H1 (cell line): ENCODE measurements around the gene ACAD9. TPM values are rescaled to one million over a fixed set of nuclear protein-coding genes. Genes with fewer than 3 reads are reported as not detected.

Experiments used
- CTCF ChIA-PET: fragments of 300-600 bp; sonication (Branson Sonifier 250); formaldehyde crosslinking; loops from one replicate; lab custom pipeline; 2021; ENCODE audit not compliant: partially characterized antibody; lab: Charles Lee
- POLR2A ChIA-PET: fragments of 300-600 bp; sonication (Branson Sonifier 250); formaldehyde crosslinking; loops from one replicate; lab custom pipeline; 2021; ENCODE audit warnings: inconsistent platforms; ENCODE audit not compliant: partially characterized antibody; lab: Charles Lee
- DNase-seq, 2 experiments: peaks; one replicate each; pipeline versions ENCODE4 v3.0.0 to v3.0.0-alpha.2; 2010 to 2022; ENCODE audit warnings: low spot score in 2 of 2, low read depth in 1 of 2, mixed read lengths in 1 of 2
- FAIRE-seq: peaks from 2 replicates; lab custom pipeline; 2011; peaks lifted over from hg19 to GRCh38; lab: Jason Lieb, UNC
- H2AFZ ChIP-seq: 2 replicates; pipeline ENCODE4 v1.8.1; 2012; ENCODE audit warnings: low read length, inconsistent platforms
- H2AK5ac ChIP-seq: 2 replicates; pipeline ENCODE4 v1.6.1; 2013; ENCODE audit warnings: low read depth, low read length
- H2BK120ac ChIP-seq: replicated peaks from 2 replicates; pipeline ENCODE3; 2013; ENCODE audit warnings: low read depth, low read length, inconsistent platforms
- H2BK12ac ChIP-seq: 2 replicates; pipeline ENCODE4 v1.6.1; 2013; ENCODE audit warnings: low read depth, low read length
- H2BK15ac ChIP-seq: 2 replicates; pipeline ENCODE4 v1.6.1; 2013; ENCODE audit warnings: low read length
- H2BK20ac ChIP-seq: 2 replicates; pipeline ENCODE4 v1.6.1; 2013; ENCODE audit warnings: low read length
- H2BK5ac ChIP-seq: 2 replicates; pipeline ENCODE4 v1.6.1; 2013; ENCODE audit warnings: low read depth, low read length
- H3K14ac ChIP-seq: 2 replicates; pipeline ENCODE4 v1.6.1; 2013; ENCODE audit warnings: inconsistent platforms; ENCODE audit not compliant: insufficient read length
- H3K18ac ChIP-seq: 2 replicates; pipeline ENCODE4 v1.6.1; 2013; ENCODE audit warnings: low read length; ENCODE audit errors: extremely low read depth
- H3K23ac ChIP-seq: 2 replicates; pipeline ENCODE4 v1.6.1; 2013; ENCODE audit warnings: inconsistent platforms; ENCODE audit not compliant: insufficient read length
- H3K23me2 ChIP-seq: 2 replicates; pipeline ENCODE4 v1.6.1; 2013; ENCODE audit warnings: low read depth, low read length
- H3K27ac ChIP-seq: 2 replicates; pipeline ENCODE4 v1.6.1; 2011; ENCODE audit warnings: low read depth, low read length, inconsistent platforms
- H3K27me3 ChIP-seq, 4 experiments: replicated peaks in 1 of 4; 1 replicate in 1 of 4; 2 replicates in 3 of 4; pipeline versions ENCODE4 v1.6.1 to v1.8.1; 2011 to 2013; ENCODE audit warnings: low read length in 3 of 4, mild to moderate bottlenecking in 3 of 4, inconsistent platforms in 2 of 4, mixed read lengths in 2 of 4, moderate library complexity in 1 of 4; ENCODE audit not compliant: control insufficient read depth in 3 of 4, insufficient read depth in 3 of 4; ENCODE audit errors: extremely low read depth in 1 of 4
- H3K36me3 ChIP-seq, 4 experiments: 2 replicates each; pipeline versions ENCODE4 v1.6.1 to v1.8.1; 2011 to 2013; ENCODE audit warnings: mild to moderate bottlenecking in 4 of 4, low read length in 3 of 4, moderate library complexity in 2 of 4, control low read depth in 1 of 4, inconsistent platforms in 1 of 4; ENCODE audit not compliant: insufficient read depth in 4 of 4, control insufficient read depth in 2 of 4
- H3K4ac ChIP-seq: replicated peaks from 2 replicates; pipeline ENCODE3; 2013; ENCODE audit warnings: low read length, low read depth, mixed read lengths, inconsistent platforms; ENCODE audit not compliant: insufficient read length
- H3K4me1 ChIP-seq, 4 experiments: replicated peaks in 1 of 4; 1 replicate in 1 of 4; 2 replicates in 3 of 4; pipeline versions ENCODE4 v1.6.1 to v1.8.1; 2011 to 2013; ENCODE audit warnings: low read length in 3 of 4, inconsistent platforms in 2 of 4, mixed read lengths in 1 of 4; ENCODE audit not compliant: insufficient read depth in 4 of 4, control insufficient read depth in 3 of 4
- H3K4me2 ChIP-seq, 2 experiments: 2 replicates each; pipeline versions ENCODE4 v1.6.1 to v1.8.1; 2011 to 2013; ENCODE audit warnings: low read depth in 2 of 2, low read length in 2 of 2, control low read depth in 1 of 2, inconsistent platforms in 1 of 2, mild to moderate bottlenecking in 1 of 2; ENCODE audit not compliant: insufficient read depth in 1 of 2
- H3K4me3 ChIP-seq, 4 experiments: fragments of 200-600, 300-600 bp in 1 of 4; sonication (generic), shearing (Covaris generic), sonication (Bioruptor Twin) in 1 of 4; 2 replicates each; pipeline versions ENCODE4 v1.5.1 to v1.8.1; 2011 to 2016; ENCODE audit warnings: low read length in 4 of 4, low read depth in 3 of 4, control low read depth in 2 of 4, inconsistent platforms in 2 of 4, mild to moderate bottlenecking in 2 of 4, mixed read lengths in 1 of 4, moderate library complexity in 1 of 4; ENCODE audit not compliant: insufficient read depth in 2 of 4; ENCODE audit errors: extremely low read depth in 1 of 4
- H3K56ac ChIP-seq: replicated peaks from 2 replicates; pipeline ENCODE3; 2013; ENCODE audit warnings: low read depth, mild to moderate bottlenecking, mixed read lengths, low read length, inconsistent platforms; ENCODE audit not compliant: insufficient read length
- H3K79me1 ChIP-seq: 2 replicates; pipeline ENCODE4 v1.6.1; 2013; ENCODE audit warnings: low read depth, low read length, control low read depth
- H3K79me2 ChIP-seq, 2 experiments: 2 replicates each; pipeline versions ENCODE4 v1.6.1 to v1.8.1; 2012 to 2013; ENCODE audit warnings: low read length in 2 of 2, mild to moderate bottlenecking in 2 of 2, inconsistent platforms in 1 of 2; ENCODE audit not compliant: insufficient read depth in 2 of 2, control insufficient read depth in 1 of 2
- H3K9ac ChIP-seq, 4 experiments: replicated peaks in 1 of 4; 1 replicate in 1 of 4; 2 replicates in 3 of 4; pipeline versions ENCODE4 v1.6.1 to v1.8.1; 2011 to 2013; ENCODE audit warnings: low read depth in 3 of 4, low read length in 3 of 4, control low read depth in 2 of 4, mild to moderate bottlenecking in 2 of 4, moderate library complexity in 2 of 4, inconsistent platforms in 1 of 4; ENCODE audit errors: extremely low read depth in 1 of 4
- H3K9me3 ChIP-seq, 2 experiments: 2 replicates each; pipeline versions ENCODE4 v1.6.1 to v1.8.1; 2012 to 2013; ENCODE audit warnings: mild to moderate bottlenecking in 2 of 2, moderate library complexity in 2 of 2, control low read depth in 1 of 2, inconsistent platforms in 1 of 2, low read depth in 1 of 2, low read length in 1 of 2, mixed read lengths in 1 of 2; ENCODE audit not compliant: insufficient read depth in 2 of 2
- H4K20me1 ChIP-seq, 2 experiments: replicated peaks in 1 of 2; 2 replicates each; pipeline versions ENCODE3 to v1.8.1; 2011 to 2013; ENCODE audit warnings: inconsistent platforms in 2 of 2, low read length in 2 of 2, mild to moderate bottlenecking in 1 of 2; ENCODE audit not compliant: insufficient read depth in 2 of 2, control insufficient read depth in 1 of 2
- H4K5ac ChIP-seq: 2 replicates; pipeline ENCODE4 v1.6.1; 2013; ENCODE audit warnings: low read length, low read depth, mixed read lengths, inconsistent platforms; ENCODE audit not compliant: insufficient read length
- H4K8ac ChIP-seq: 2 replicates; pipeline ENCODE4 v1.8.0; 2013; ENCODE audit warnings: mild to moderate bottlenecking, moderate library complexity, low read length, inconsistent platforms; ENCODE audit not compliant: insufficient read depth; ENCODE audit errors: extremely low read depth
- H4K91ac ChIP-seq: replicated peaks from 2 replicates; pipeline ENCODE3; 2013; ENCODE audit warnings: low read length, mixed read lengths, inconsistent platforms; ENCODE audit not compliant: insufficient read length
- CHD2 ChIP-seq: IDR thresholded peaks from 2 replicates; pipeline ENCODE4 v1.6.1; 2012; ENCODE audit warnings: low read length, improper control_type of control experiment
- CTBP2 ChIP-seq: IDR thresholded peaks from 2 replicates; pipeline ENCODE4 v1.7.0; 2011; ENCODE audit warnings: borderline replicate concordance, mild to moderate bottlenecking, moderate library complexity, mixed read lengths, low read length; ENCODE audit not compliant: insufficient read depth, insufficient read length
- JUN ChIP-seq: IDR thresholded peaks from 2 replicates; pipeline ENCODE4 v1.6.1; 2011; ENCODE audit warnings: low read depth, mild to moderate bottlenecking, improper control_type of control experiment, low read length
- KDM5A ChIP-seq: fragments of 200-600 bp; IDR thresholded peaks from 2 replicates; pipeline ENCODE4 v1.7.1; 2012; ENCODE audit warnings: mild to moderate bottlenecking, low read length, inconsistent platforms, mixed read lengths
- POLR2A ChIP-seq, 2 experiments: IDR thresholded peaks; 1 replicate in 1 of 2; 2 replicates in 1 of 2; pipeline ENCODE4 v1.6.1; 2011; ENCODE audit warnings: low read depth in 2 of 2, low read length in 2 of 2, mild to moderate bottlenecking in 2 of 2; ENCODE audit errors: control extremely low read depth in 1 of 2
- SAP30 ChIP-seq: fragments of 300-600 bp; sonication (generic); IDR thresholded peaks from 2 replicates; pipeline ENCODE4 v1.7.1; 2012; ENCODE audit warnings: low read length, moderate library complexity, mild to moderate bottlenecking, inconsistent platforms; ENCODE audit not compliant: insufficient read depth, insufficient replicate concordance
- SRF ChIP-seq: IDR thresholded peaks from 2 replicates; pipeline ENCODE4 v1.6.1; 2011; ENCODE audit warnings: mild to moderate bottlenecking, low read depth, low read length, moderate library complexity
- TBP ChIP-seq: IDR thresholded peaks from 2 replicates; pipeline ENCODE4 v1.6.1; 2011; ENCODE audit warnings: low read depth, low read length, improper control_type of control experiment
- WGBS, 2 experiments: shearing (Covaris generic) in 1 of 2; methylation state at CpG; one replicate each; pipeline versions ENCODE4 v1.1.6 to v1.1.7; 2013 to 2015; ENCODE audit warnings: low lambda C conversion rate in 2 of 2, mixed read lengths in 2 of 2, inconsistent platforms in 1 of 2, low coverage in 1 of 2, missing lambda C conversion rate in 1 of 2; ENCODE audit not compliant: insufficient replicate concordance in 2 of 2, insufficient coverage in 1 of 2, insufficient read length in 1 of 2; ENCODE audit errors: extremely low coverage in 1 of 2, missing lambda C conversion rate in 1 of 2; 5-methylcytosine and 5-hydroxymethylcytosine counted together
- polyA plus RNA-seq, 7 experiments: library from polyadenylated mRNA; depleted of rRNA in 3 of 7; stranded (reverse) in 5 of 7; unstranded in 2 of 7; fragments of >200 nt in 5 of 7; fragments of 200-250 nt in 2 of 7; gene quantifications; 1 replicate in 5 of 7; 2 replicates in 1 of 7; 4 replicates in 1 of 7; pipeline versions ENCODE4 v1.2.1 to v1.2.3, GENCODE V29; 2011 to 2013; ENCODE audit warnings: missing spikeins in 2 of 7, mixed read lengths in 2 of 7
- total RNA-seq: library from RNA; stranded (reverse); fragmentation: NEBNext Ultra II Directional; extraction: Animal tissue kit (Norgen Biotek cat#: 25700); gene quantifications from 2 replicates; pipeline ENCODE4 v1.2.1, GENCODE V29; 2021

ACAD9 gene
- total and polyA plus RNA-seq, 2 of the 8 experiments (the other 6 are each of a cell fraction or from before 2014, with no cell fraction given) = 27.5 to 28.9 TPM

DNA sequence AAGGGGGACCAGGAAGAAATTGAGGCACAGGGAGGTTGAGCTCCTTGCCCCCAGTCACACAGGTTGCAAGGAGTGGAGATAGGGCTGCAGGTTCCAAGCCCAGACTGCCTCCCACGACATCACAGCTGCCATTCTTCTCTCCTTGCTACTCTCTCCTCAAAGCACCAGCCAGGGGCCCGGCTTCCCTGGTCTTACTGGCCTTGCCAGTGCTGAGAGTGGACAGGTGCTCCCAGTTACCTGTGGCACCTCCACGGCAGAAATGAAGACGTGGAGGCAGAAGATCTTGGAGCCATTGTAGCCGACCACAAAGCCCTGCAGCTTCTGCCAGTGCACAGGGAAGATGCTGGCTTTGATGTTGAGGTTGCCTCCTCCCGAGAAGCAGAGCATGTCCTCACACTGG is 17.9 kb upstream of the ACAD9 start:
- Histone ChIP-seq H2BK15ac (no peak overlapping the region), H3K14ac (no peak overlapping the region), H3K79me2 (no peaks in the 10 kb centered on the region), H3K27ac (no peak overlapping the region), H3K36me3 (no peaks in the 10 kb centered on the region; a peak in 1 of 8 replicates), H3K4ac (no peak overlapping the region), H3K23me2 (no peaks in the 10 kb centered on the region), H4K5ac (no peak overlapping the region), H2BK5ac (no peak overlapping the region), H3K4me1 (peaks cover 0 to 6% (median 0%) of the 10 kb centered on the region in 4 experiments; a peak in 1 of 7 replicates), H3K79me1 (no peaks in the 10 kb centered on the region), H3K4me2 (no peak overlapping the region), H4K8ac (no peak overlapping the region), H2BK12ac (no peak overlapping the region), H4K91ac (no peak overlapping the region), H3K9ac (no peak overlapping the region), H2AK5ac (no peak overlapping the region), H3K18ac (no peak overlapping the region), H2BK120ac (no peak overlapping the region), H3K56ac (no peak overlapping the region), H3K23ac (no peak overlapping the region), H2BK20ac (no peak overlapping the region), H2AFZ (no peak overlapping the region), H3K4me3 (no peak overlapping the region), H3K9me3 (peaks cover 39 to 44% of the 10 kb centered on the region in 2 experiments), H4K20me1 (no peaks in the 10 kb centered on the region), H3K27me3 (no peaks in the 10 kb centered on the region)
- no peak for TF ChIP-seq TBP
- TF ChIP-seq JUN = no peak
- TF ChIP-seq SRF = no peak
- TF ChIP-seq CTBP2 = no peak
- TF ChIP-seq SAP30 = no peak
- TF ChIP-seq CHD2 = no peak
- TF ChIP-seq POLR2A (IDR thresholded peaks at IDR 0.05; ENCODE audit: control extremely low read depth in 1 of 2, low read depth in 2 of 2, low read length in 2 of 2) = no peak
- no peak for TF ChIP-seq KDM5A
- DNase-seq (no peak), FAIRE-seq (no peak)
- CTCF ChIA-PET = no interaction called here
- 83% methylated on average over 6 of the region's 6 CpGs; no CpG with 5 or more reads in 1 of the 2 experiments for whole genome bisulfite sequencing, 2 experiments
- POLR2A ChIA-PET = no interaction called here
